HFF-Myc (cell line): Measurements from ENCODE around the gene UPF3A.
"Not testable (repeated sequence)": the region's sequence is repeated elsewhere in the genome, so short reads cannot be mapped to it uniquely, and the experiment has no call there.

Experiments used
- DNase-seq: peaks from one replicate; pipeline ENCODE4 v3.0.0-alpha.2; 2011; ENCODE audit warnings: low read depth; ENCODE audit errors: extremely low read depth
- H3K4me3 ChIP-seq: replicated peaks from 2 replicates; pipeline ENCODE4 v1.5.1; 2011; ENCODE audit warnings: low read depth, mild to moderate bottlenecking, control low read depth, low read length
- CTCF ChIP-seq: IDR thresholded peaks from 2 replicates; pipeline ENCODE4 v1.5.1; 2012; ENCODE audit warnings: mild to moderate bottlenecking, low read depth, low read length, control low read depth; ENCODE audit errors: missing control alignments

The UPF3A gene

GRCh38 chr13:114237415-114238112 is 43.8 kb upstream of the UPF3A start:
- no peak for TF ChIP-seq CTCF
- no peak overlapping the region for H3K4me3 ChIP-seq
- DNase-seq: no peak

- no peak for TF ChIP-seq CTCF
- DNase-seq: no peak
- no peak overlapping the region for H3K4me3 ChIP-seq
Observed at GRCh38 chr13:114241918-114242317, 39.5 kb upstream of the UPF3A start.

GRCh38 chr13:114243971-114244370 is 37.4 kb upstream of the UPF3A start:
- H3K4me3 ChIP-seq: no peak overlapping the region
- TF ChIP-seq CTCF: no peak
- DNase-seq: no peak

- no peak for TF ChIP-seq CTCF
- no peak for DNase-seq
- no peak overlapping the region for H3K4me3 ChIP-seq
Observed at GRCh38 chr13:114244637-114245036, 36.8 kb upstream of the UPF3A start.

- no peak overlapping the region for H3K4me3 ChIP-seq
- DNase-seq: no peak
- no peak for TF ChIP-seq CTCF
Observed at GRCh38 chr13:114248011-114248410, 33.4 kb upstream of the UPF3A start.

GRCh38 chr13:114249077-114249476 is 32.3 kb upstream of the UPF3A start:
- H3K4me3 ChIP-seq: no peak overlapping the region
- TF ChIP-seq CTCF: no peak
- DNase-seq: no peak

GRCh38 chr13:114251639-114252440 is 29.6 kb upstream of the UPF3A start:
- DNase-seq, H3K4me3 ChIP-seq: not testable (repeated sequence)
